ENCODE measurements around the gene PLGLB2.
"Not testable (repeated sequence)": the region's sequence is repeated elsewhere in the genome, so short reads cannot be mapped to it uniquely, and the experiment has no call there.

The PLGLB2 gene

DNA sequence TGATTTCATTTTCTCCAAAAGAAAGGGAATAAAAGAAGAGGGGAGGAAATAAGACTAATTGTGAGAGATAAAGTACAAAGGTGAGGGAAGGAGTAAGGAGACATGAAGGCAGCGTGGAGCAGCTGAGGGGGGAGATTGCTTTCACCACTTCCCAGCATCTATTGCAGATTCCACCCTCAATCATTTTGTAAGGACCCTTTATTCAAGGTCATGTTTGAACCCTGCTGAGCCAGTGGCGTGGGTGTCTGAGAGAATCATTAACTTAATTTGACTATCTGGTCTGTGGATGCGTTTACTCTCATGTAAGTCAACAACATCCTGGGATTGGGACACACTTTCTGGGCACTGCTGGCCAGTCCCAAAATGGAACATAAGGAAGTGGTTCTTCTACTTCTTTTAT, at the start of gene PLGLB2:
PLGLB2 (plus strand) TSS at position 297 of the 400 bp plus-strand sequence; CDS start at position 364, 67 bp downstream.
- FAIRE-seq; DNase-seq (ENCODE audit: low spot score): not testable (repeated sequence)

DNA sequence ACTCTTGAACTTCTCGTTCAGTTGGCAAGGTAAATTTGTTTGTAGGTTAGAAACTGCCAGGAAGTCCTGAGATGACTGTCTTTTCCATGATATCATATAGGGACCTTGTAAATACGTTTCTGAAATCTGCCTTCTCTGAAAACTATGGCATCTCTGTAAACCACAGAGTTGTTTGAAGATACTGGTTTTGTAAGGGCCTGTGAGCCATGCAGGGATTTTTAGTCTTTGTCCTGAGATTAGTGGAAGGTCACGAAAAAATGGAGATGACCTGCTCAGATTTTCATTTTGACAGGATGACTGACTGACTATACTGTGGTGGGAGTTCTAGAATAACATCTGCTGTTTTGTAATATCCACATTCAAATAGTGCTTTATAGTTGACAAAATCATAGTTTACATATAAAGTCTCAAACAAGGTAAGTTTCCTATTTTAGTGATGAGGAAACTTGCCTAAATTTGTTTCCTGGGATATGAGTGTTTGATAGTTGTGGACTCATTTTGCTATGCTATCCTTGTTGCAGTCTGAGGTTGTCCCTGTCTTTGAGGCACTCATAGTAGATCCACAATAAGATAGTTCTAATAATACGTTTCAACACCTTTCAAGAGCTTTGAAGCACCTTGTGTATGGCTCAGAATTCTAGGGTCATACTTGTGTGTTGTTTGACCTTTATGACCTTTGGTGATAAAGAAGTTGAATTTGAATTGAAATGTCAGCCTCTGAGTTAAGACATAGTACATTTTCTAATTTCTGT, 43.1 kb upstream of the PLGLB2 start:
- not testable (repeated sequence) for FAIRE-seq; DNase-seq (ENCODE audit: low spot score)

DNA sequence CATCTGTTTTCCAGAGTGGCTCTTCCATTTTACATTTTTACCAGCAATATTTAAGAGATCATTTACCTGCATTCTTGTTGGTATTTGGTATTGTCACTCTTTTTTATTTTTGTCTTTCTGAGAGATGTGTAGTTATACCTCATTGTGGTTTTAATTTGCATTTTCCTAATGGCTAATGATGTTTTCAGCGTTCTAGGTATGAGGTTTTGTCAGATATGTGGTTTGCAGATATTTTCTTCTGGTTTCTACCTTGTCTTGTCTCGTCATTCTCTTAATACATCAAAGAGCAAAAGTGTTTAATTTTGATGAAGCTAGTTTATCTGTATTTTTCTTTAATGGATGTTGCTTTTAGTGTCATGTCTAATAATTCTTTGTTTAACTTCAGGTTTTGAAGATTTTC, 39.5 kb upstream of the PLGLB2 start:
- FAIRE-seq; DNase-seq (ENCODE audit: low spot score): not testable (repeated sequence)

DNA sequence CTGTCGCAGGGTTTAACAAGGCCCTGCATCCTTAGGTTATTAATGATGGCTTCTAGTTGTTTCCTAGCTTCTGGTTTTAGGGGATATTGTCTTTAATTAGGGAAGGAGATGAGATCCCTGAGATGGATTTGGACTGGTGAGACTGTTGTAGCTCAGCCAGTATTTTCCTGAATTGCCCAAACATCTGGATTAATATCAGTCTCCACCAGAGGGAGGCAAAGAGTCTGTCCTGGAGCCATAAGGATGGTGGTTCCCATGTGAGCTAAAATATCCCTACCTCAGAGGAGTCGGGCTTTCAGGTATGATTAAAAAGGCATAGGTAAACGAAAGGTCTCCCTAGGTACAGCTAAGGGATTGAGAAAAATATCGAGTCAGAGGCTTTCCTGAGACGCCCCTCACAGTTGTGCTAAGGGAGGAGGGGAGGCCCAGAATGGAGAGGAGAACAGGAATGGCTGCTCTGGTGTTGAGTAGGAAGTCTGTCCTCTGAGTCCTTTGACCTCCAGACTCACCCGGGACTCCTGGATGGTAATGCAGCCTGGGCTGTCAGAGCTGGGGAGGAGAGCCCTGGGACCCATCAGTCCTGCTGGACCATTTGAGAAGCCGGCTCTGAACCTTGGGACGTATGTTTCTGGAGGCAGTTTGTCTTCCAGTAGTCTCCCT, 19.8 kb upstream of the PLGLB2 start:
- not testable (repeated sequence) for FAIRE-seq; DNase-seq (ENCODE audit: low spot score)

DNA sequence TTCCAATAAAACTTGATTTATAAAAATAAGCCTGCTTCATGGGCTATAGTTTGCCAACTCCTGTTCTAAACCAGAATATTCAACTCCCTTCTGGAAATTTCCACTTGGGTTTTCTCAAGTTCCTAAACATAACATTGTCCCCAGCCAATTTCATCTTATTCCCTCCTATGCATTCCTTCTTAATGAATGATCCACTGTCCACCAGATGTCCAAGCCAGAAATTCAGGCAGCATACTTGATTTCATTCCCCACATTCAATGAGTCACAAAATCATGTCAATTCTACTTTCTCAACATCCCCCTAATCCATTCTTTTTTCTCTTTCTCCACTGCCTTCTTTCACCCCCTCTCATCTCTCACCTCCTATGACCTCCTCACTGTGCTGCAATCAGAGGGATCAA, 7.0 kb upstream of the PLGLB2 start:
- DNase-seq (ENCODE audit: low spot score); FAIRE-seq: not testable (repeated sequence)

DNA sequence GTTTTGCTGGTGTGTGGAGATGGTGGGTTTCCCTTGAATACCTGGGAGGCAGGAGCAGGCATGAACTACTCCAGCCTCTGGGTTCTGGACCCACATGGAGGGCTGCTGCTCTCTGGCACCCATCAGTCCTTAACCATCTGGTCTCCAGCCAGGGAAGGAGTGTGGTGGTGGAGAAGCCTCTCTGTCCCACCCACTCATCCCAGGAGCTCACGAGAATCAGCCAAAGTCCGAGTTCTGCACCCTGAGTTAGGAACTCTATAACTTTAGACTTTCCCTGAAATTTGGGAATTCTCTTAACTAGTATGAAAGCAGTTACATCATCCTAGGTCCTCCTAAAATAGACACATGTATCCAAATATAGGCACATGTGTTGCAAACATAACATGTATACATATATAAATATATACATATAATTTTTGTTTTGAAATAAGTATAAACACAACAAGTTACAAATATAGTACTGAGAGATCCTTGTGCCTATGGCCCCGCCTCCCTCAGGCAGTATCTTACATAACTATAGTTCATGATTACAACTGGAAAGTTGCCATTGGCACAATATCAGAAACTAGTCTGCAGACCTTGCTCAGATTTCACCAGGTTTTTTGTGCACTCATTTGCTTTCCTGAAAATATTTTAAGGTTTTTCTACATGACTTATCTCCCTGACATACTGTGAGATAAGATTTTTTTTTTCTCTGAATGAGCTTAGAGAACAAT, 5.3 kb upstream of the PLGLB2 start:
- DNase-seq (ENCODE audit: low spot score); FAIRE-seq: not testable (repeated sequence)

DNA sequence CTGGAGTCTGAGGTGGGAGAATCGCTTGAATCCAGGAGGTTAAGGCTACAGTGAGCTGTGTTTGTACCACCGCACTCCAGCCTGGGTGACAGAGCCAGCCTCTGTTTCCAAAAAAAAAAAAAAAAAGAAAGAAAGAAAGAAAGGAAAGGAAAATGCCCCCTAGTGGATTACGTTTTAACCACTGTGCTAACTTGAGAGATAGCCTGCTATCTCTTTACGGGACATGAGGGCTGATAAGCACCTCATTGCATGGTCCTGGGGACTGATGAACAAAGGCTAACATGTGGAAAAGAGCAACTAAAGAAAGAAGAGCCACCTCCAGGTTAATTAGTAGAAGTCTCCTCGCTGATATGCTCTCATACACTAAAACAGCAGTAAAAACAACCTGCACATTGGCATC, 4.2 kb upstream of the PLGLB2 start:
- FAIRE-seq; DNase-seq (ENCODE audit: low spot score): not testable (repeated sequence)

DNA sequence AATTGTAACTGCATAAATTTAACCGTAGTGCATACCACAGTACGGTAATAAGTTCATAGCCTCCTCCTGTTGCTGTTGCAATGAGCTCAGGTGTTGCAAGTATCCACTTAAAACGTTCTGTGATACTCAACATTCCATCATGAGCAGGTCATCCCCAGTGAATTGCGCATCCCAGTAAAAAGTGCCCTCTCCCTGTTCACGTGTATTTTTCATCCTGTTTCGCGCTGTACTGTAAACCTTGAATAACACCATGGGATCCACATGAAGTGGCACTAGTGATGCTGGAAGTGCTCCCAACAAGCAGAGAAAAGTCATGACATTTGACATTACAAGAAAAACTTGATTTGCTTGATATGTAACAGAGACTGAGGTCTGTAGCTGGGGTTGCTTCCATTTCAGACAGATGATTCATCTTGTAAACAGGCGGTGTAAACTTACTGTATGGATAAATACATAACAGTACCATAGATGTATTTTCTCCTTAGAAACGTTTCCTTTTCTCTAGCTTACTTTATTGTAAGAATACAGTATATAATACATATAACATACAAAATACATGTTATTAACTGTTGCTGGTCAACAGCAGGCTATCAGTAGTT, 2.4 kb upstream of the PLGLB2 start:
- not testable (repeated sequence) for FAIRE-seq; DNase-seq (ENCODE audit: low spot score)

DNA sequence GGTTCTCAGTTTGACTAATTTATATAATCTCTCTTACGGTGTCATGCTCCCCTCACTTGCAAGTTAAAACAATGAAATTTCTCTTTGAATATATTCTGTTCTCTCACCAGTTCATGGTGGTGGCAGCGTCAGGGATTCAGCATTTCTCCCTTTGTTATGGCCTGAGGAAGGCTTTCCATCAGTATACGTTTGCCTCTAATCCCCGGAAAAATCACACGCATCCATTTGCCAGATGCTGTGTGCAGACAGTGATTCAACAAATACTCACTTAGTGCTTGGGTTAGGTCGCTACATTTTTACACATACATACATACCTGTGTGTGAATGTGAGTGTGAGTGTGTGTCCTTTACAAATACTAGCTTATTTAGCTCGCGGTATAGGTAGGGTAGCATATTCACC, 637 bp downstream of the PLGLB2 start:
- not testable (repeated sequence) for FAIRE-seq; DNase-seq (ENCODE audit: low spot score)

DNA sequence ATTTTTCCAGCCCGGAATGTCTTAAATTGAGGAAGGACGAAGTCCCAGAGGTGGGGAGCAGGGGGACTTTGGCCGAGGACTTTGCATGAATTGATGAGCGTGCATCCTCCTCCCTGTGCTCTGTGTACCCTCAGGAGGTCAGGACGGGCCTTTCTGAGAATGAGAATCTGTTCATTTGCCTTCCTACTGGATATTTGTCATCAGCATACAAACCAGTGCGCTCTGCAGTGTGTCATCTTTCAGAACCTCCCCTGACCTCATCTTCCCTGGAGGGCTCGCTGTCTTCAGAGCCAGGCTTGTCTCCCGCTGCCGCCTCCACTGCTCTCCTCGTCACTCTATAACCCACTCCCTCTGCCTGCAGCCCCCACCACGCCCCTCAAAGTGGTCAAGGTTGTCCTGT, 2.7 kb downstream of the PLGLB2 start:
- not testable (repeated sequence) for FAIRE-seq; DNase-seq (ENCODE audit: low spot score)

DNA sequence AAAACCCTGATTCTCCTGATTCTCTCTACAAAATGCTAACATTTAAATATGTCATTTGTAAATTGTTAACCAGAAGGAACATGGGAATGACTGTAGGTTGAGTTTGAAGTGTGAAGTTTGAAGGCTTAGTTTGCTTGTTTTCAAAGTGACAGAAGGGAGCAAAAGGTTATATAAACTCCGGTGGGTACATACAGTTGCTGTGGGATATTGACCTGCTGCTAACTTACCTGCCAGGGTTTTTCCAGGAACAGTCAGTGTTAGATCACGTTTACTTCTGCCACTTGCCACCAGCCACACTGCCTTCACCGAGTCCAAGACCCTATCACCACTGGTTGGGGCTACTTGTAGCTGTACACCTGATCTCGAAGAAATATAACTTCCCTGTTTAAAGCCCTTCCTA, 6.9 kb downstream of the PLGLB2 start:
- not testable (repeated sequence) for DNase-seq (ENCODE audit: low spot score); FAIRE-seq

Measured in urothelium cell line (cell line).